ENCODE results near the gene METTL25B.

- TF ChIP-seq, protein P1, sequence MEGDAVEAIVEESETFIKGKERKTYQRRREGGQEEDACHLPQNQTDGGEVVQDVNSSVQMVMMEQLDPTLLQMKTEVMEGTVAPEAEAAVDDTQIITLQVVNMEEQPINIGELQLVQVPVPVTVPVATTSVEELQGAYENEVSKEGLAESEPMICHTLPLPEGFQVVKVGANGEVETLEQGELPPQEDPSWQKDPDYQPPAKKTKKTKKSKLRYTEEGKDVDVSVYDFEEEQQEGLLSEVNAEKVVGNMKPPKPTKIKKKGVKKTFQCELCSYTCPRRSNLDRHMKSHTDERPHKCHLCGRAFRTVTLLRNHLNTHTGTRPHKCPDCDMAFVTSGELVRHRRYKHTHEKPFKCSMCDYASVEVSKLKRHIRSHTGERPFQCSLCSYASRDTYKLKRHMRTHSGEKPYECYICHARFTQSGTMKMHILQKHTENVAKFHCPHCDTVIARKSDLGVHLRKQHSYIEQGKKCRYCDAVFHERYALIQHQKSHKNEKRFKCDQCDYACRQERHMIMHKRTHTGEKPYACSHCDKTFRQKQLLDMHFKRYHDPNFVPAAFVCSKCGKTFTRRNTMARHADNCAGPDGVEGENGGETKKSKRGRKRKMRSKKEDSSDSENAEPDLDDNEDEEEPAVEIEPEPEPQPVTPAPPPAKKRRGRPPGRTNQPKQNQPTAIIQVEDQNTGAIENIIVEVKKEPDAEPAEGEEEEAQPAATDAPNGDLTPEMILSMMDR (IDR thresholded peaks at IDR 0.05; ENCODE audit: low read depth, low read length): no peak
- no peak for TF ChIP-seq EZH2phosphoT487 (IDR thresholded peaks at IDR 0.05; ENCODE audit: low read depth)
Measured at GRCh38 chr1:156749419-156750118, 21.3 kb downstream of the METTL25B start.
